Activated naive CD4-positive, alpha-beta T cell treated with anti-CD3 and anti-CD28 coated beads, Interleukin-2, amount 10 ng/mL, durations not matched to agents 5 hours and 36 hours (primary cell): ENCODE results near the gene CREB3L1. TPM values are rescaled to one million over a fixed set of nuclear protein-coding genes. Genes with fewer than 3 reads are reported as not detected.

ENCODE experiments used
- total RNA-seq, 2 experiments: library from RNA; stranded (reverse); gene quantifications; one replicate each; pipeline ENCODE4 v1.2.3, GENCODE V29; 2021

The CREB3L1 gene
- not detected for total RNA-seq

GRCh38 chr11:46277622-46278386, at the start of gene CREB3L1:
TSS of gene CREB3L1 (plus strand) at chr11:46277662. CDS start at chr11:46278112, 450 bp downstream.

DNA sequence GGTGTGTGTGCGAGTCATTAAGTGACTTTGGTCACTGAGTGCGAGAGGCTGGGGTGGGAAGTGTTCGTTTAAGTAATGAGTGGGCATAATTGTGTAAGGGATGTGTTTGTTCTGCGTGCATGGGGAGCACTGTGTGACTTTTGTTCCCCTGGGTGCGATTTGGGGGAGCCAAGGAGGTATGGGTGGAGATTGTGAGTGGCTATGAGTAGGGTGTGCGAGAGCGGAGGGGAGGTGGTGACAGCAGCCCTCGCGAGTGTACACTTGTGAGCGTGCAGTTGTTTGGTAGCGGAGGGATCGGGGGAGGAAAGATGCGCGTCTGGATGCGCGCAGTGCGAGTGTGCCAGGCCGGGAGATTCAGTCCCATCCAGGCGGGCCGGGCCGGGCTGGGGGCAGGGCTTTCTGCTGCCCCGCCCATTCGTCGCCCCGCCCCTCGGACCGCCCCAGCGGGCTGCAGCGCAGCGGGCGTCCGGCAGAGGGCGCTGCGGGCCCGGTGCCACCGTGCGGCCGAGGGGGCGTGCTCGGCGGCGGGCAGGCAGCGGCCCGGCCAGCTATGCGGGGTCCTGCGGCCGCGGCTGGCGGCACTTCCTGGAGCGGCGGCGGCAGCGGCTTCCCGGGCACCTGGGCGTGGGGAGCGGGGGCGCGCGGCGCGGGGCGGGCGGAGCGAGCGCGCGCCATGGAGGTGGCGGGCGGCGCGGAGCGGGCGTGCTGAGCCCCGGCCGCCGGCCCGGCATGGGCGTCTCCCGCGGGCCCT, 69.6 kb downstream of the CREB3L1 start, which contains the start of gene DGKZ:
Gene DGKZ, plus strand, starts transcription at position 578 of the 751 bp plus-strand sequence. CDS start 197 bp downstream, outside the sequence.

Other genes with a start within 250 kb of the CREB3L1 start
- 10 to 100 TPM; 26.0 to 31.3 TPM for gene PHF21A, start 156.2 kb upstream of the CREB3L1 start, total RNA-seq
- 100 to 1,000 TPM; 175 to 179 TPM for gene DGKZ, start 69.8 kb downstream of the CREB3L1 start, total RNA-seq
- 10 to 100 TPM; 10.8 to 10.9 TPM for gene MDK, start 104.0 kb downstream of the CREB3L1 start, total RNA-seq
- under 1 TPM; 0.18 to 0.19 TPM for gene CHRM4, start 114.1 kb downstream of the CREB3L1 start, total RNA-seq